HEK293 (cell line): Measurements from ENCODE around the gene NSUN3.

ENCODE experiments used
- CTCF ChIA-PET: fragments of 350-600 bp; formaldehyde crosslinking; extraction: SDS; loops from one replicate; lab custom pipeline; 2021; ENCODE audit warnings: antibody characterized with exemption; lab: Yijun Ruan, JAX
- POLR2A ChIA-PET: fragments of 300-600 bp; formaldehyde crosslinking; extraction: SDS; loops from one replicate; lab custom pipeline; 2020; ENCODE audit warnings: antibody characterized with exemption, inconsistent platforms; lab: Yijun Ruan, JAX
- H3K27ac ChIP-seq: fragments of 200-500 bp; sonication (Bioruptor generic); 2 replicates; pipeline ENCODE4 v1.5.1; 2014; ENCODE audit warnings: low read depth, low read length, control low read depth, inconsistent platforms; ENCODE audit errors: extremely low read depth
- H3K36me3 ChIP-seq, 2 experiments: fragments of 200-500 bp in 1 of 2; sonication (Bioruptor generic) in 1 of 2; 1 replicate in 1 of 2; 2 replicates in 1 of 2; pipeline ENCODE4 v1.5.1; 2014 to 2017; ENCODE audit warnings: inconsistent platforms in 2 of 2, low read length in 2 of 2; ENCODE audit not compliant: control insufficient read depth in 2 of 2, insufficient read depth in 1 of 2
- H3K4me1 ChIP-seq: fragments of 200-500 bp; sonication (Bioruptor generic); 2 replicates; pipeline ENCODE4 v1.5.1; 2014; ENCODE audit warnings: mild to moderate bottlenecking, low read length, inconsistent platforms; ENCODE audit not compliant: control insufficient read depth, insufficient read depth
- H3K4me3 ChIP-seq: 2 replicates; pipeline ENCODE4 v1.5.1; 2011; ENCODE audit warnings: low read depth, mild to moderate bottlenecking, control low read depth, low read length, moderate library complexity
- H3K9me3 ChIP-seq: fragments of 200-500 bp; sonication (Bioruptor generic); 2 replicates; pipeline ENCODE4 v1.5.1; 2014; ENCODE audit warnings: low read depth, low read length, inconsistent platforms; ENCODE audit not compliant: control insufficient read depth, insufficient read depth
- FEZF1 ChIP-seq: fragments of 450-650 bp; formaldehyde crosslinking; IDR thresholded peaks from 2 replicates; pipeline ENCODE4 v1.5.1; 2016; ENCODE audit warnings: missing biosample characterization, missing genetic modification characterization
- GLIS1 ChIP-seq: fragments of 450-650 bp; formaldehyde crosslinking; IDR thresholded peaks from 2 replicates; pipeline ENCODE4 v1.5.1; 2016; ENCODE audit warnings: missing biosample characterization, missing genetic modification characterization
- MZF1 ChIP-seq: fragments of 450-650 bp; formaldehyde crosslinking; IDR thresholded peaks from 2 replicates; pipeline ENCODE4 v1.5.1; 2017; ENCODE audit warnings: missing biosample characterization, missing genetic modification characterization, borderline replicate concordance
- OSR2 ChIP-seq: fragments of 450-650 bp; formaldehyde crosslinking; IDR thresholded peaks from 2 replicates; pipeline ENCODE4 v1.5.1; 2016; ENCODE audit warnings: missing biosample characterization, missing genetic modification characterization
- PRDM6 ChIP-seq: fragments of 450-650 bp; formaldehyde crosslinking; IDR thresholded peaks from 2 replicates; pipeline ENCODE4 v1.5.1; 2017; ENCODE audit warnings: missing biosample characterization, missing genetic modification characterization
- SP7 ChIP-seq: fragments of 450-650 bp; formaldehyde crosslinking; IDR thresholded peaks from 2 replicates; pipeline ENCODE4 v1.5.1; 2016; ENCODE audit warnings: missing biosample characterization, missing genetic modification characterization
- TSHZ1 ChIP-seq: fragments of 450-650 bp; formaldehyde crosslinking; IDR thresholded peaks from 2 replicates; pipeline ENCODE4 v1.5.1; 2016; ENCODE audit warnings: missing biosample characterization, missing genetic modification characterization, borderline replicate concordance
- ZBTB1 ChIP-seq: fragments of 450-650 bp; formaldehyde crosslinking; IDR thresholded peaks from 2 replicates; pipeline ENCODE4 v1.5.1; 2016; ENCODE audit warnings: missing biosample characterization, missing genetic modification characterization
- ZBTB44 ChIP-seq: fragments of 450-650 bp; IDR thresholded peaks from 2 replicates; pipeline ENCODE4 v1.5.1; 2018; ENCODE audit warnings: missing biosample characterization, mild to moderate bottlenecking, missing genetic modification characterization
- ZEB2 ChIP-seq: fragments of 450-650 bp; formaldehyde crosslinking; IDR thresholded peaks from 2 replicates; pipeline ENCODE4 v1.5.1; 2016; ENCODE audit warnings: missing biosample characterization, missing genetic modification characterization
- ZNF175 ChIP-seq: fragments of 450-650 bp; formaldehyde crosslinking; IDR thresholded peaks from 2 replicates; pipeline ENCODE4 v1.5.1; 2016; ENCODE audit warnings: missing biosample characterization, missing genetic modification characterization
- ZNF223 ChIP-seq: fragments of 450-650 bp; formaldehyde crosslinking; IDR thresholded peaks from 2 replicates; pipeline ENCODE4 v1.5.1; 2016; ENCODE audit warnings: missing biosample characterization, missing genetic modification characterization
- ZNF23 ChIP-seq: fragments of 450-650 bp; formaldehyde crosslinking; IDR thresholded peaks from 2 replicates; pipeline ENCODE4 v1.5.1; 2016; ENCODE audit warnings: missing biosample characterization, missing genetic modification characterization, borderline replicate concordance
- ZNF26 ChIP-seq: fragments of 450-650 bp; formaldehyde crosslinking; IDR thresholded peaks from 2 replicates; pipeline ENCODE4 v1.5.1; 2016; ENCODE audit warnings: missing biosample characterization, missing genetic modification characterization
- ZNF274 ChIP-seq, 2 experiments: fragments of 200-500 bp in 1 of 2; fragments of 450-650 bp in 1 of 2; sonication (Bioruptor generic) in 1 of 2; formaldehyde crosslinking in 1 of 2; IDR thresholded peaks; 2 replicates each; pipeline versions ENCODE4 v1.5.1 to v1.6.1; 2014 to 2016; ENCODE audit warnings: borderline replicate concordance in 1 of 2, inconsistent platforms in 1 of 2, low read length in 1 of 2, missing biosample characterization in 1 of 2, missing genetic modification characterization in 1 of 2
- ZNF350 ChIP-seq: fragments of 450-650 bp; formaldehyde crosslinking; IDR thresholded peaks from 2 replicates; pipeline ENCODE4 v1.5.0; 2017; ENCODE audit warnings: missing biosample characterization, mild to moderate bottlenecking, missing genetic modification characterization
- ZNF501 ChIP-seq: fragments of 450-650 bp; formaldehyde crosslinking; IDR thresholded peaks from 2 replicates; pipeline ENCODE4 v1.5.1; 2016; ENCODE audit warnings: missing biosample characterization, missing genetic modification characterization
- ZNF561 ChIP-seq: fragments of 450-650 bp; IDR thresholded peaks from 2 replicates; pipeline ENCODE4 v1.5.1; 2018; ENCODE audit warnings: missing biosample characterization, missing genetic modification characterization, borderline replicate concordance
- ZNF571 ChIP-seq: fragments of 450-650 bp; formaldehyde crosslinking; IDR thresholded peaks from 2 replicates; pipeline ENCODE4 v1.5.0; 2017; ENCODE audit warnings: missing biosample characterization, missing genetic modification characterization
- ZNF580 ChIP-seq: fragments of 450-650 bp; formaldehyde crosslinking; IDR thresholded peaks from 2 replicates; pipeline ENCODE4 v1.5.1; 2016; ENCODE audit warnings: missing biosample characterization, missing genetic modification characterization
- ZNF585B ChIP-seq: fragments of 450-650 bp; formaldehyde crosslinking; IDR thresholded peaks from 2 replicates; pipeline ENCODE4 v1.5.1; 2016; ENCODE audit warnings: missing biosample characterization, missing genetic modification characterization
- ZNF654 ChIP-seq: fragments of 450-650 bp; formaldehyde crosslinking; IDR thresholded peaks from 2 replicates; pipeline ENCODE4 v1.5.1; 2016; ENCODE audit warnings: low read depth, missing biosample characterization, missing genetic modification characterization
- ZNF677 ChIP-seq: fragments of 450-650 bp; IDR thresholded peaks from 2 replicates; pipeline ENCODE4 v1.5.0; 2018; ENCODE audit warnings: missing biosample characterization, mild to moderate bottlenecking, missing genetic modification characterization, moderate library complexity
- ZNF707 ChIP-seq: fragments of 450-650 bp; formaldehyde crosslinking; IDR thresholded peaks from 2 replicates; pipeline ENCODE4 v1.5.1; 2016; ENCODE audit warnings: missing biosample characterization, missing genetic modification characterization
- ZNF777 ChIP-seq: fragments of 450-650 bp; formaldehyde crosslinking; IDR thresholded peaks from 2 replicates; pipeline ENCODE4 v1.5.1; 2017; ENCODE audit warnings: missing biosample characterization, missing genetic modification characterization, borderline replicate concordance
- ZNF843 ChIP-seq: fragments of 450-650 bp; formaldehyde crosslinking; IDR thresholded peaks from 2 replicates; pipeline ENCODE4 v1.5.1; 2016; ENCODE audit warnings: missing biosample characterization, missing genetic modification characterization
- ZXDB ChIP-seq: fragments of 450-650 bp; formaldehyde crosslinking; IDR thresholded peaks from 2 replicates; pipeline ENCODE4 v1.5.1; 2016; ENCODE audit warnings: missing biosample characterization, missing genetic modification characterization
- TF ChIP-seq, protein P1 (sequence below): fragments of 450-650 bp; formaldehyde crosslinking; IDR thresholded peaks from 2 replicates; pipeline ENCODE4 v1.5.1; 2017; ENCODE audit warnings: missing biosample characterization, missing genetic modification characterization

NSUN3 gene

GRCh38 chr3:94173673-94174434, 111.0 kb downstream of the NSUN3 start:
- H3K4me3 ChIP-seq, result no peak overlapping the region
- no peak overlapping the region; the same call in 1 of the 2 replicates for H3K27ac ChIP-seq
- H3K4me1 ChIP-seq, result peaks cover 14% of the 10 kb centered on the region; the same call in 1 of the 2 replicates
- no peaks in the 10 kb centered on the region for H3K36me3 ChIP-seq
- POLR2A ChIA-PET, result no interaction called here
- CTCF ChIA-PET, result no interaction called here
- no peaks in the 10 kb centered on the region for H3K9me3 ChIP-seq
- TF ChIP-seq ZNF350 (no peak), FEZF1 (tag by site-specific recombination) (peak; percentile 77), ZNF23 (no peak), ZNF777 (tag by site-specific recombination) (no peak), OSR2 (peak; percentile 80), ZNF571 (tag by site-specific recombination) (no peak), MZF1 (no peak), ZBTB1 (tag by site-specific recombination) (no peak), ZNF707 (tag by site-specific recombination) (no peak), ZNF26 (tag by site-specific recombination) (no peak), ZBTB44 (peak; percentile 58), ZEB2 (tag by site-specific recombination) (no peak), ZNF677 (tag by site-specific recombination) (no peak), TSHZ1 (tag by site-specific recombination) (no peak), PRDM6 (tag by site-specific recombination) (peak; percentile 91), ZNF223 (tag by site-specific recombination) (no peak), ZNF501 (tag by site-specific recombination) (no peak), ZNF561 (no peak), GLIS1 (tag by site-specific recombination) (peak; percentile 47; the same call in 1 of the 2 replicates), ZNF654 (tag by site-specific recombination) (no peak), ZNF580 (tag by site-specific recombination) (no peak), ZNF843 (peak; percentile 79), ZXDB (tag by site-specific recombination) (peak; percentile 70), SP7 (peak; percentile 31; the same call in 1 of the 2 replicates), ZNF274 (IDR thresholded peaks at IDR 0.05; ENCODE audit: low read length) (no peak), ZNF274 (tag by site-specific recombination; IDR thresholded peaks at IDR 0.05; ENCODE audit: borderline replicate concordance) (no peak), ZNF175 (no peak), ZNF585B (no peak)
- TF ChIP-seq, protein P1, sequence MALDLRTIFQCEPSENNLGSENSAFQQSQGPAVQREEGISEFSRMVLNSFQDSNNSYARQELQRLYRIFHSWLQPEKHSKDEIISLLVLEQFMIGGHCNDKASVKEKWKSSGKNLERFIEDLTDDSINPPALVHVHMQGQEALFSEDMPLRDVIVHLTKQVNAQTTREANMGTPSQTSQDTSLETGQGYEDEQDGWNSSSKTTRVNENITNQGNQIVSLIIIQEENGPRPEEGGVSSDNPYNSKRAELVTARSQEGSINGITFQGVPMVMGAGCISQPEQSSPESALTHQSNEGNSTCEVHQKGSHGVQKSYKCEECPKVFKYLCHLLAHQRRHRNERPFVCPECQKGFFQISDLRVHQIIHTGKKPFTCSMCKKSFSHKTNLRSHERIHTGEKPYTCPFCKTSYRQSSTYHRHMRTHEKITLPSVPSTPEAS (tag by site-specific recombination), result 0 out of 2 replicates have a peak, but pooled peaks have one; percentile 23
